ENCODE measurements around the gene MGAT5.

The MGAT5 gene

GRCh38 chr2:134257965-134258683, 4.3 kb downstream of the MGAT5 start:
- DNase-seq = no peak

DNA sequence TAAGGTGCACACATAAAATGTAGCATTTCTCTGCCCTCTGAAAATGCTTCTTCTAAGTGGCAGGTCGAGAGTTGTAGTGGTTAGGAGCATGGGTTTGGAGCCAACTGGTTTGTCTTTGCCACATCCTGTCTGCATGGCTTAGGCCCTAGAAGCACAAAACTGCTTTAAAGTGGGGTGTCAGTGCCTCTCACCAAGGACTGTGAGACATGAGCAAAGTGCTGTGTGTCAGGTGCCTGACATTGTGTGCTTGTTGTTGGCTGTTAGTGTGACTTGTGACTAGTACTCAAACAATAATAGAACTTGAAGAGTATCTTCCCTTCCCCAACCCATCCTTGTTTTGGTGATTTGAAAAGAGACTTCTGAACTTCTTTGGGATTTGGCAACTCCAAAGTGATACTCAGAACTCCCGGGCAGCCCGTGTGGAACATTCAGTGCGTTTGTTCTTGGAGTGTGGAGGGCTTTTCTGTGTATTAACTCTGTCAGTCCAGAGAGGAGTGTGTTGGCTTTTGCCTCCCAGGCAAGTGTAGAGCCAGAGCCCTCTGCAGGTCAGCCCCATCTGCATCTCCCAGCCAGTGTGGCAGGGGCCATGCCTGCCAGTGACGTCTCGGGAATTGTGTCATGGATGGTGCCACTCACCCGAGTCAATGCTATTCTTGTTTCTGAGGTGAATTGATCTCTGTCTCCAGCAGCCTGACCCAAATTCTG, 5.0 kb downstream of the MGAT5 start:
- DNase-seq = no peak

DNA sequence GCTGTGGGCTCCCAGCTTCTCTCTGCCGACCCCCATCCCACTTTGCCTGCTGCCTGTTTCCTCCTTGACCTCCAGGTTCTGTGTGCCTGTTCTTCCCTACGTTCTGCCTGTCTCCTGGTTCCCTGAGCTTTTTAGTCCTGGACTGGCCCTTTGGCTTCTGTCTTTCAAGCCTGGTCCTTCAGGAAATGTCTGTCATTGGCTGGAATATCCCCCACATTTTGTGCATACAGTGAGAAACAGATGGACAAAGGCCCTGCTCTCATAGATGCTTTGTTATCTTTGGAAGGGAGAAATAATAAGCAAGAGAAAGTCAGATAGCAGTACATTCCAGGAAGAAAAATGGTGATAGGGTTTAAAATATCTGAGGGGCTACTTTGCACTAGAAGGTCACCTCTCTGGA, 5.7 kb downstream of the MGAT5 start:
- DNase-seq = no peak

- no peak for DNase-seq
These were observed 6.1 kb downstream of the MGAT5 start for GRCh38 chr2:134259994-134260393.

GRCh38 chr2:134260713-134261112, 6.8 kb downstream of the MGAT5 start:
- DNase-seq = no peak

DNA sequence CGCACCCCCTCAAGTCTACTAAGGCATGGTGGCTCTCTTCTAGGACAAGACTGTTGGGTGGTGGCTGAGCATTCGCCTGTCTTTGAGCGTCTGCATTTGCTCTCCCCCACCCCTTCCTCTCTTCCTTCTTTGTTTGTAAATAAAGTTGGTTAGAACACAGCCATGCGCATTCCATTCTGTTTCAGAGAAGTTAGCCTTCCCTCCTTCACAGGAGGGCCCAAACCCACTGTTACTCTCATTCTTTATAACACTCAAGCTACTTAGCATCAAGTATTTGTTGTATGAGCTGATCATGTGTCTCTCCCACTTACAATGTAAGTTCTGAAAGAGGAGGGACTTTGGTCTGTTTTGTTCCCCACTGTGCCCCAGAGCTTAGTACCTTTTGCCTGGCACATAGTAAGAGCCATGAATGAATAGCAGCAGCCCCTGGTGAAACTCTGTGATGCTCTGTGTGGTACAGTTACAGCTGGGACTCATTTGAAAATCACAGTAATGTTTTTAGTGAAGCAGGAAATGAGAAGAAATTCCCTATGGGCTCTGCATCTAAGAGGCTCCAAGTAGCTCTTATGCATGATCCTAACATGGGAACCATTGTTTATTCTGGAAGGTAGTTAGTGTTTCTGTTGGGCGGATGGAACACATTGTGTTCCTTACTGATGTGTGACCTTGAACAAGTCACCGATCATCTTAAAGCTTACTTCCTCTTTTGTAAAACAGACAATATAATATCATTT, 7.7 kb downstream of the MGAT5 start:
- DNase-seq = no peak

DNA sequence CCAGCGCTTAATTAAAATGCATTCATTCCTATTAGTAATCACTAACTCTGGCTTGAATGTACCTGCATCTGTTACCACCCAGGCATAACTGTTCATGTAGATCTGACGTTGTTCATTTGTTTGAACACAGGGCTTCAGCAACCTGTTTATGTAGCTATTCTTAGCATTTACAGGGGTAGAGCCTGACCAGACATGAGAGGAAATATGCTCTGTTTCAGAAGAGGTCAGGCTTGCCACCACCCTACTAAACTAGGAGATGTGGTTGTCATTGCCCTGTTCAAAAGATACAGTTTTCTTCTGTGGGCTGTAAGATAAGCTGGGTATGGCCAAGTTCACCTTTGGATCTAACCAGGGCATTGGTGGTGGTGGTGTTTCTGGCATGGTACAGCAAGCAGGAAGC, 8.8 kb downstream of the MGAT5 start:
- DNase-seq = no peak

- no peak for DNase-seq
These were observed 14.4 kb downstream of the MGAT5 start for GRCh38 chr2:134268265-134268664.

- DNase-seq = no peak
These were observed 15.4 kb downstream of the MGAT5 start for GRCh38 chr2:134269230-134269629.

DNA sequence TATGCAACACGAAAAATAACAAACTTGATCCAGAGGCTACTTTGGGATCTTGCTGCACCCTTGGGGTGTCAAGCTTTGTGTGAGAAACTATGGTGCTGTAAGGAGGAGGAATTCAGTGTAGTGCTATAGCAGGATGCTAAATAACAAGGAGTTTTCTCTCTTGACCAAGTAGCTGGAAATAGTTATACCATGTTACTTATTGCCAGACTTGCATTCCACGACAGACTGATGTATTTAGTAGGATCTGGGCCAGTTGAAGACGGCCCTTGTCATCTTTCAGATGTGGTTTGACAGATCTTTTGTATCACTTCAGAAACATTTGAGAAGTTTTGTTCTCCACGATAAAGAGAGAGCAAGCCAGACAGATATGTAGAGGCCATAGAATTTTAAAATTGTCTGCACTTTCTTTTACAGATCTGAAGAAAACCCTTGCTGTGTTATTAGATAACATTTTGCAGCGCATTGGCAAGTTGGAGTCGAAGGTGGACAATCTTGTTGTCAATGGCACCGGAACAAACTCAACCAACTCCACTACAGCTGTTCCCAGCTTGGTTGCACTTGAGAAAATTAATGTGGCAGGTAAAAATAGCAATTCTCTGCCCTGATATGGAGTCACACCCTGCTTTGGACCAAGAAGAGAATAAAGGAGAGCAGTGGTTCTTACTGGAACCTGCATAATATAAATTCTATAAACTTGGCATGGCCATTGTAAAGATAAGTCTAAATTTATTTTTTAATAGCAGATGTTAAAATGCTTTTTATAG, 16.3 kb downstream of the MGAT5 start:
- DNase-seq = no peak

DNA sequence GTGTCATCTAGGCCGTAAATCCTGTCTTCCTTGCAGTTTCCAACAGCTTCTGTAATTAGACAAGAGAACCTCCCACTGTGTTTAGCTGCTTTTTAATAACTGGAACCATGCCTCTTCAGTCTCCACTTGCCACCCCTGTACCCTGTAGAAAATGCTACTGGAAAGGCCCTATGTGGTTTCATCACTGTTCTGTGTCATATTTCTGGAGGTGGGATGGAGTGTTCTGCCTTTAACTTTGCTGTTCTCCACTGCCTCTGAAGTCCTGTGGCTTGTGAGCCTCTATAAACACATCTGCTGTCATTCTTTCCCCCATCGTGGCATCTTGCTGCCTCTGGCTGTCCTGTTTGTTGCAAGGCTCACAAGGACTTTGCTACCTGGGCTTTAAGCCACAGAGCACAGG, 17.9 kb downstream of the MGAT5 start:
- DNase-seq = no peak

- no peak for DNase-seq
These were observed 18.9 kb downstream of the MGAT5 start for GRCh38 chr2:134272806-134273205.

DNA sequence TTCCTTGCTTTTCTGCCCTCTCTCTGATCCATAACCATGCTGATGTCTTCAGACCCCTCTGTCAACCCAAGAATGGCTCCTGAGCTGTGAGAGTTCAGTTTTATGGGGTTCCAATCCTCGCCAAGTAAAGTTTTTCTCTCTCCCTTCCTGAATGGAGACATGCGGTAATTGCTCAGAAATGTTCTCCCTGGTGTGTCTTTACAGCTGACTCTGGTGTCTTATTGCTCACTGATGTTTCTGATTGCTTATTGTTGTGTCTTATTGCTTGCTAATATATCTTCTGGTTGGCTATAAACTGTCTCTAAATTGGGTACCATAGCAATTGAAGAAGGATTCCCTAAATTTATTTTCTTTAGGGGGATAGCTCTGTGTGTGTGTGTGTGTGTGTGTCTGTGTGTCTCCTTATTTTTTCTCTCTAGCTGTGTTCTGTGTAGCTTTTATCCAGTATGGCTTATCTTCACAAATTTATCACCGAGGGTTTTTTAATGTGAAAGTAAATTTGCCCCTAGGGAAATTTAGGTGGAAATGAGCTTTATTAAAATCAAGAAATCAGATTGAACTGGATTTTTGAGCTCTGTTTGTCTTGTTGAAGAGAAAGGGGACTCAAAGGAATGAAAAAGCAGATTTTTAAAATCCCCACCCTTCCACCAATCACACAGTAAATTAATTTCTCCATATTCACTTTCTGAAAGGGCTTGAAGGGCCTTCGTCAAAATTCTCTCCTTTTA, 19.5 kb downstream of the MGAT5 start:
- DNase-seq = no peak

DNA sequence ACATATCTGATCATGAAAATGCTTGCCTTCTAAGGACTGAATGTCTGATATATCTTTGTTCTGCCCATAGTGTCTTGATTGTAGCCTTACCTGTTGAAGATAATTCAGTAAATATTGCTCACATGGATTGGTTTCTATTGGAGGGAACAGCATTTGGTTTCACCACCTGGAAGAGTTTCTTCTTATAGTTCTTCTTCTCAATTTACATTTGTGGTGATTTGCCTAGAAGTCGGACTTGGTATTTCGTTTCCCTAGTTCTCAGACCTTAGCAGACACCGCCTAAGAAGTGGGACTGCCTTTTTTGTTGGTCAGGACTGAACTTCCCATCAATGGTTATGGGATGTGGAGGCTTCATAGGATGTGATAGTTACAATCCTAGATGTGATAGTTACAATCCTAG, 20.2 kb downstream of the MGAT5 start:
- no peak for DNase-seq

DNA sequence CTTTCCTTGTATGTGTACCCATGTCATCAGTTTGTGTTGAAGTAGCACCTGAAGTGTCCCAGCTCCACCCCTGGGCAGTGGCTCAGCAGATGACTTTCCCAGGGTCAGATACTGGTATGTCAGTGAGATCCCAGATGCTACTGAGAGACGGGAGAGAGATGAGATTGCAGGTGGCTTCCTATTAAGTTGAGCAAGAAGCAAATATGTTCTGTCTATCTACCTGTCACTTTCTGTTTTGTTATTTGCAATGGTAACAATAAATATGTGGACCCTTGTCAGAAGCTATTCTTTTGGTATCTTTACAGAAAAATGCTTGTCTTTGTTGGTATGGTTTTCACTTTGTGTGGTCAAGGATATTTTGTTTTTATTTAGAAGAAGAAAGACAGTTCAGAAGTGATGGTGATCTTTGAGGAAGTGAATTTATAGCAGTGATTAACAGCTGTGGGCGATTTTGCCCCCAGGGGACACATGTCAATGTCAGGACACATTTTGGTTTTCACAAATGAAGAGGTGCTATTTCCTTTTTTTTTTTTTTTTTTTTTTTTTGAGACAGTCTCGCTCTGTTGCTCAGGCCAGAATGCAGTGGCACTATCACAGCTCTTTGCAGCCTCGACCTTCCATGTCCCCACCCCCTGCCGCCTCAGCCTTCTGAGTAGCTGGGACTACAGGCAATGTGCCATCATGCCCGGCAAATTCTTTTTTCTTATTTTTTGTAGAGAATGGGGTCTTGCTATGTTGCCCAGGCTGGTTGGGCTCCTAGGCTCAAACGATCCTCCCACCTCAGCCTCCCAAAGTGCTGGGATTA, 21.4 kb downstream of the MGAT5 start:
- DNase-seq = no peak

DNA sequence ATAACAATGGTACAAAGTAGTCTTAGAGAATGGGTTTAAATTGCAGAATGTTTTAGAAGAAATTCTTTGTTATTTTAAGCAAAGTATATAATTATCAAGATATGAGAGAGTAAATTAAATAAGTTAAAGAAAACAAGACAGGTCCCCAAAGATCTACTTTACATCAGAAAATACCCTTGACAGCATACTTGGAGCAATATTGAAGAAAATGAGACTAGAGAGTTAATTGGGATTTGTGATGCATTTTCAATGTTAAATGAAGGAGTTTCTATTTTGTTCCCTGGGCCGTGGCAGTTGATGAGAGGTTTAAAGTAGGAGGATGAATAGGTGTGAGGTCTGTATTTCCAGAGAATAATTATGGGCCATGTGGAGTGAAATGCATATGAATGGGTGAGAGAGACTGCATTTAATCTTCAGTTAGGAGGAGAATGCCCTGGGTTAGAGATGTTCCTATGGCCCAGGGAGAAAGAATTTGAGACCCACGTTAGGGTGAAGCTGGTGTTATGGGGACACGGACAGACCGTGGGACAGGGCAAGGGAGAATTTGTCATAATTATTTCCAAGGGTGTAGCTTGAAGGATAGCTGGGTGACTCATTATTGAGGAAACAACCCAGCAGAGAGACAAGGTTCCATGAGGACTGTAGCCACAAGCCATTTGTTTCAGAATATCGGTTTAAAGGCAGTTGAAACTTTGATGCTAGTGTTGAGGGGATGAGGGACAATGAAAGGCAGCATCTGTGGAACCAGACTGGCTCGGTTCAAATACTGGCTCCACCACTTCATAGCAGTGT, 22.7 kb downstream of the MGAT5 start:
- no peak for DNase-seq

DNA sequence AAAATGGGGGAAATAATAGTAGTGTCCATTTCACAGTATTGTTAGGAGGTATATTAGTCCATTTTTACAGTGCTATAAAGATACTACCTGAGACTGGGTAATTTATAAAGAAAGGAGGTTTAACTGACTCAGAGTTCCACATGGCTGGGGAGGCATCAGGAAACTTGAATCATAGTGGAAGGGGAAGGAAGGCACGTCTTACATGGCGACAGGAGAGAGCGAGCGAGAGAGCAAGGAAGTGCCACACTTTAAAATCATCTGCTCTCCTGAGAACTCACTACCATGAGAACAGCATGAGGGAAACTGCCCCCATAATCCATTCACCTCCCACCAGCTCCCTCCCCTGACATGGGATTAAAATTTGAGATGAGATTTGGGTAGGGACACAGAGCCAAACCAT, 23.4 kb downstream of the MGAT5 start:
- no peak for DNase-seq

DNA sequence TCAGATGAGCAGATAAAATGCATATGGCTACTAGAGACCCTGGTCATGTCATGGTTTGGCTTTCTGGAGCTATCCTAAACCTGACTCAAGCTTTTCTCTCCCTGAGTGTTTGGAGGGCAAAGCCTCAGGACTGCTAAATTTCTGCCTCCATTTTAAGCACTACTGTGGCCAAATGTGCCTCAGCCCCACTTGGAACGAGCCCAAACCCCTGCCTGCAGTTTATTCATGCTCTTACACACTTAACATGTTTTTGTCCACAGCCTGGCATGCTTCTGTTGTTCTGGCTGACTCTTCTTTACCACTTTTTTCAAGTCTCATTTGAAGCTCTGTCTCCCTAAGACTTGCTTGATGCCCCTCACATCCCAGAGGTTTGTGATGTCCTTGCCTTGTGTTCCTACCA, 24.7 kb downstream of the MGAT5 start:
- no peak for DNase-seq

DNA sequence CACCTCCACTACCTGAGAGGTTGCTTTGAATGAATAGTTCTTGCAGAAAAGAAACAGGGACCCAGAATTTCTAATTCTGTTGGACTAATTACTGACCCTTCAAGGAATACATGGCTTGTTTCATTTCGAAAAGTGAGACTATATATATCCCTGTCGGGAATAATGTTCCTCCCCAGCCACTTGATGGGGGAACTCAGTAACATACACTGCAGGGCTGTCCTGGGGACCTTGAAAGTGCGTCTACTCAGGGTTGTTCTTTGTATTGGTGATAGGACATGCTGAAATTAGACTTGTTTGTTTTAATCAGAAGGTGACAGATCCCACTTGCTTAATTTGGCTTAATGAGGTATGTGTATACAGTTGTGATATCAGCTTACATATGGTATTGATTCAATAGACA, 25.5 kb downstream of the MGAT5 start:
- DNase-seq = no peak

DNA sequence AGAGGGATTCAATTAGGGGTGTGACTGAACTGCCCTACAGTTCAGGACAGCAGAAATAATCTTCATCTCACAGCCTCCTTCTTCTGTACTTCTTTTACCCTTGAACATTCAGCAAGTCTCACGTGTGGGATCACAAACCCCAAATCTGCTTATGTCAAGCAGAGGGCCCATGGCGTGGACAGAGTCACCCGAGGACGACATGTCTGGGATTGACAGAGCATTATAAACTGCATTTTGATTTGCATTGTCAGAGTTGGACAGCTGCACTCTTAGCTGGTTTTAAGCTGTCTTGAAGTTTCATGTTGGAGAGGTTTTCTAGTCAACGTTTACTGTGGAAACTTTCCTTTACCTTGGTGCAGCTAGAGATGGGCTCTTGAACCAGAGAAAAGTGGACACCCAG, 26.4 kb downstream of the MGAT5 start:
- DNase-seq = no peak

- DNase-seq = no peak
These were observed 26.9 kb downstream of the MGAT5 start for GRCh38 chr2:134280726-134281125.
